Lower leg skin (tissue), 3 donors: ENCODE measurements around the gene ZSWIM1.
"Not testable (repeated sequence)": the region's sequence is repeated elsewhere in the genome, so short reads cannot be mapped to it uniquely, and the experiment has no call there.

Experiments used
- CTCF ChIP-seq, 3 donors: fragments of 450-650 bp; IDR thresholded peaks; one replicate each; pipeline ENCODE4 v1.5.1; 2016; ENCODE audit warnings: antibody characterized with exemption in 3 of 3, mild to moderate bottlenecking in 3 of 3, moderate library complexity in 2 of 3
- POLR2A ChIP-seq, 2 donors: fragments of 450-650 bp; IDR thresholded peaks; one replicate each; pipeline ENCODE4 v1.6.1; 2016 to 2017; ENCODE audit warnings: antibody characterized with exemption in 2 of 2, mild to moderate bottlenecking in 1 of 2, moderate library complexity in 1 of 2

- TF ChIP-seq CTCF, POLR2A (IDR thresholded peaks at IDR 0.05): not testable (repeated sequence)
Observed at GRCh38 chr20:45901332-45901731, 20.3 kb downstream of the ZSWIM1 start.
